ENCODE data around the gene CAB39L. TPM values are rescaled to one million over a fixed set of nuclear protein-coding genes. Genes with fewer than 3 reads are reported as not detected.

Gene CAB39L
- total and polyA plus RNA-seq, 2 experiments from 2014 or later: 3.3 to 4.4 TPM

- TF ChIP-seq EZH2 (IDR thresholded peaks at IDR 0.05; ENCODE audit: low read depth, unreplicated experiment) (no peak), JUNB (IDR thresholded peaks at IDR 0.05; ENCODE audit: unreplicated experiment) (no peak), CTCF (conservative IDR thresholded peaks at IDR 0.05; ENCODE audit: low read depth in 2 of 2) (no peak), CREB1 (CRISPR knock-in tag; IDR thresholded peaks at IDR 0.05; ENCODE audit: low read depth) (no peak)
Measured at GRCh38 chr13:49399801-49400472, 43.9 kb downstream of the CAB39L start (continued).

- ATAC-seq (no peak), DNase-seq (ENCODE audit: low spot score) (no peak)
- Mint-ChIP-seq H3K27ac (no peak overlapping the region), H3K27me3 (ENCODE audit: insufficient read depth, low read depth, poor library complexity) (no peaks in the 10 kb centered on the region), H3K4me3 (no peak overlapping the region), H3K36me3 (ENCODE audit: low read depth) (no peaks in the 10 kb centered on the region), H3K4me1 (peaks cover 2% of the 10 kb centered on the region; the same call in 2 of the 3 replicates), H3K9me3 (no peaks in the 10 kb centered on the region)
- no peak overlapping the region for H2AFZ ChIP-seq
- peaks cover 4% of the 10 kb centered on the region; the same call in 1 of the 2 replicates for H3K4me1 ChIP-seq (ENCODE audit: insufficient read depth)
- H3K27ac ChIP-seq (ENCODE audit: low read depth): no peak overlapping the region
- H3K79me2 ChIP-seq (replicated peaks; ENCODE audit: insufficient read depth): no peaks in the 10 kb centered on the region
- H3K9me2 ChIP-seq (ENCODE audit: insufficient read depth): no peaks in the 10 kb centered on the region
- no peaks in the 10 kb centered on the region for H4K20me1 ChIP-seq (replicated peaks; ENCODE audit: insufficient read depth)
- H3K4me2 ChIP-seq: no peak overlapping the region
- H3K4me3 ChIP-seq: no peak overlapping the region
- no peaks in the 10 kb centered on the region for H3F3A ChIP-seq (replicated peaks; ENCODE audit: low read depth)
- no peaks in the 10 kb centered on the region for H3K36me3 ChIP-seq (ENCODE audit: insufficient read depth)
- H3K27me3 ChIP-seq (ENCODE audit: insufficient read depth): no peaks in the 10 kb centered on the region
- no peak for TF ChIP-seq CREB1 (CRISPR knock-in tag; IDR thresholded peaks at IDR 0.05; ENCODE audit: low read depth)
- no peak for TF ChIP-seq ZNF331 (CRISPR knock-in tag; IDR thresholded peaks at IDR 0.05; ENCODE audit: low read depth)
- no peak for TF ChIP-seq JUNB (IDR thresholded peaks at IDR 0.05; ENCODE audit: unreplicated experiment)
- TF ChIP-seq ZNF462 (CRISPR knock-in tag; IDR thresholded peaks at IDR 0.05): no peak
- no peak for TF ChIP-seq EZH2 (IDR thresholded peaks at IDR 0.05; ENCODE audit: low read depth, unreplicated experiment)
- TF ChIP-seq POLR2AphosphoS5 (IDR thresholded peaks at IDR 0.05; ENCODE audit: low read depth): no peak
- no peak for TF ChIP-seq CTCF (conservative IDR thresholded peaks at IDR 0.05; ENCODE audit: low read depth in 2 of 2)
- TF ChIP-seq ZNF114 (CRISPR knock-in tag; IDR thresholded peaks at IDR 0.05): no peak
- TF ChIP-seq EZH2phosphoT487 (IDR thresholded peaks at IDR 0.05; ENCODE audit: unreplicated experiment): no peak
Measured at GRCh38 chr13:49395878-49396380, 47.9 kb downstream of the CAB39L start.

All from GM23338 (cell line).